Right hindlimb (tissue), 1 donor: ENCODE measurements around the gene BPIFA2.
"Not testable (repeated sequence)": the region's sequence is repeated elsewhere in the genome, so short reads cannot be mapped to it uniquely, and the experiment has no call there.

Experiments
- DNase-seq: peaks from one replicate; pipeline ENCODE4 v3.0.0-alpha.2; 2018

Gene BPIFA2

GRCh38 chr20:33162313-33162712, 5.6 kb upstream of the BPIFA2 start:
- DNase-seq: no peak

GRCh38 chr20:33162753-33163152, 5.2 kb upstream of the BPIFA2 start:
- no peak for DNase-seq

GRCh38 chr20:33163856-33164762, 3.9 kb upstream of the BPIFA2 start:
- no peak for DNase-seq

- DNase-seq: no peak
Observed at GRCh38 chr20:33164763-33165095, 3.2 kb upstream of the BPIFA2 start.

GRCh38 chr20:33165416-33166055, 2.4 kb upstream of the BPIFA2 start:
- no peak for DNase-seq

- DNase-seq: no peak
Observed at GRCh38 chr20:33166533-33167113, 1.3 kb upstream of the BPIFA2 start.

- DNase-seq: no peak
Observed at GRCh38 chr20:33169176-33169794, 1.3 kb downstream of the BPIFA2 start.

GRCh38 chr20:33172781-33173180, 4.8 kb downstream of the BPIFA2 start:
- DNase-seq: no peak

GRCh38 chr20:33175123-33175522, 7.2 kb downstream of the BPIFA2 start:
- no peak for DNase-seq

- DNase-seq: no peak
Observed at GRCh38 chr20:33176101-33176500, 8.1 kb downstream of the BPIFA2 start.

- no peak for DNase-seq
Observed at GRCh38 chr20:33177866-33178265, 9.9 kb downstream of the BPIFA2 start.

GRCh38 chr20:33178726-33179125, 10.8 kb downstream of the BPIFA2 start:
- no peak for DNase-seq

GRCh38 chr20:33180169-33180568, 12.2 kb downstream of the BPIFA2 start:
- DNase-seq: no peak

GRCh38 chr20:33181482-33182093, 13.6 kb downstream of the BPIFA2 start:
- DNase-seq: no peak

- no peak for DNase-seq
Observed at GRCh38 chr20:33183312-33183711, 15.4 kb downstream of the BPIFA2 start.

GRCh38 chr20:33185031-33185590, 17.2 kb downstream of the BPIFA2 start:
- DNase-seq: not testable (repeated sequence)

- DNase-seq: no peak
Observed at GRCh38 chr20:33187491-33187890, 19.5 kb downstream of the BPIFA2 start.

GRCh38 chr20:33188421-33188820, 20.5 kb downstream of the BPIFA2 start:
- no peak for DNase-seq

GRCh38 chr20:33191484-33191883, 23.5 kb downstream of the BPIFA2 start:
- no peak for DNase-seq

GRCh38 chr20:33191955-33192354, 24.0 kb downstream of the BPIFA2 start:
- no peak for DNase-seq

GRCh38 chr20:33192912-33193501, 25.0 kb downstream of the BPIFA2 start:
- DNase-seq: no peak

GRCh38 chr20:33199026-33199425, 31.1 kb downstream of the BPIFA2 start:
- no peak for DNase-seq
